Stimulated activated CD8-positive, alpha-beta memory T cell treated with anti-CD3 and anti-CD28 coated beads, Interleukin-15, amount 100 ng/mL, for 1 hour (primary cell): ENCODE measurements around the gene CELSR2.
A peak's percentile ranks its signal among the peaks of the same experiment; 100 is the strongest.
"Not testable (repeated sequence)": the region's sequence is repeated elsewhere in the genome, so short reads cannot be mapped to it uniquely, and the experiment has no call there.

Source experiments
- DNase-seq: peaks from one replicate; pipeline ENCODE4 v3.0.0-alpha.2; 2020; ENCODE audit warnings: low read depth

CELSR2 gene

DNA sequence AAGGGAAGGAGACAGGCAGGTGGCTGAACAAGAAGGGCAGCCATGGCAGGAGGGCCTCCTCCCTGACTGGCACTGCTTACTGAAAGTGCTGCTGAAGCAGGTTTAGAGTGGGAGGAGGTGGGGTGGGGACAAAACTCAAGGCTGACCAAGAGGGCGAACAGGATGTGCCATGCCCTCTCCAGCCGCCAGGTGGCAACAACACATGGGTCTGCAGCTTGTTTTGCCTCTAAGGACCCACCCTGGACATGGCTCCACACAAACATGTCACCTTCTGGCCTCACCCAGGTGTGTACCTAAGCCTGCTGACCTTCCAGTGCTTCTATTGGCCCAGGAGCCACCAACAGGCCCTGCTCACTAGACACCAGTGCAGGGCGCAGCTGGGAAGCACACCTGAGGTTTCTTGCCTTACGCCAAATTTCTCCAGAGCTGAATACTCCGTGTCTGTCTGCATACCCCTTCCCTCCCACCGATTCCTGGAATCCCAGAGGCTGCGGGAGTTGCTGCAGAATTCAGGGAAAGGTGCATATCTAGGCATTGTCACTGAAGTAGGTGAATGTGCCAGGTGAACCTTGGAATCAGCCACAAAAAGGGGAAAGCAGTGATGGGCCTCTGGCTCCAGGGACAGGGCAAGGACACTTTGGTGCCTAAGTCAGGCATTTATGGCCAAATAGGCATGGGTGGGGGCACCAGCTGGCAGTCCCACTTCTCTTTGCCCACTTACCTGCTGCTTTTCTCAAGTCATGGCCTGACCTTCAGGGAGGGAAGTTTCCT is 28.3 kb downstream of the CELSR2 start:
- peak; percentile 27 for DNase-seq

DNA sequence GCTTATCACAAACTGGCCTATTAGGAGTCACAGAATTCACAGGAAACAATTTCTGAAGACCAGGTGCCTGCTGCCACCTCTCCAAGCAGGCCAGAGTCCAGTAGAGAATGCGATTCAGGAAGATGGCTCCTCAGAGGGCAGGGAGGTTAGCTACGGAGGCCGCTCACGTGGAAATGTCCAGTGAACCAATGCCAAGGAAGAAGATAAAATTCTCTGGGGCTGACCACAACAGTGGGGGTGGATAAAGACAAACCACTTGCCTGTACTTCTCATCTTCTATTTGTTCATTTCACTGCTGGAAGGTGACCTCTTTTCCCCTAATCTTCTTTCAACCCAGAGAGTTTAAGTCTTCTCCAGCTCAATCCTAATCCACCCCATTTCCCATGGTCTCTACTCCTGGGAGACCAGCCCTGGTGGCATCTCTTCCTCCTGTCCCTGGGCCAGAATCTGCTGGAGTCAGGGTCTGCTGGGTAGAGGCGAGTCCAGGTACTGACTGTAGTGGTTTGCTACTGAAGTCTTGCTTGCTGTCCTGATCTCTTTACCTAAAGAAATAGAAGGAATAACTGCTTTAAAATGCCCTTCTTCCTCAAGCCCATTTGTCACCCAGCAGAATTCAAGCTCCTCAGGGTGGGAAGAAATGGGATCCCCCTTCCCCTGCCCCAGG is 30.4 kb downstream of the CELSR2 start:
- no peak for DNase-seq

- DNase-seq, result no peak
Measured at GRCh38 chr1:109280862-109281261, 31.5 kb downstream of the CELSR2 start.

DNA sequence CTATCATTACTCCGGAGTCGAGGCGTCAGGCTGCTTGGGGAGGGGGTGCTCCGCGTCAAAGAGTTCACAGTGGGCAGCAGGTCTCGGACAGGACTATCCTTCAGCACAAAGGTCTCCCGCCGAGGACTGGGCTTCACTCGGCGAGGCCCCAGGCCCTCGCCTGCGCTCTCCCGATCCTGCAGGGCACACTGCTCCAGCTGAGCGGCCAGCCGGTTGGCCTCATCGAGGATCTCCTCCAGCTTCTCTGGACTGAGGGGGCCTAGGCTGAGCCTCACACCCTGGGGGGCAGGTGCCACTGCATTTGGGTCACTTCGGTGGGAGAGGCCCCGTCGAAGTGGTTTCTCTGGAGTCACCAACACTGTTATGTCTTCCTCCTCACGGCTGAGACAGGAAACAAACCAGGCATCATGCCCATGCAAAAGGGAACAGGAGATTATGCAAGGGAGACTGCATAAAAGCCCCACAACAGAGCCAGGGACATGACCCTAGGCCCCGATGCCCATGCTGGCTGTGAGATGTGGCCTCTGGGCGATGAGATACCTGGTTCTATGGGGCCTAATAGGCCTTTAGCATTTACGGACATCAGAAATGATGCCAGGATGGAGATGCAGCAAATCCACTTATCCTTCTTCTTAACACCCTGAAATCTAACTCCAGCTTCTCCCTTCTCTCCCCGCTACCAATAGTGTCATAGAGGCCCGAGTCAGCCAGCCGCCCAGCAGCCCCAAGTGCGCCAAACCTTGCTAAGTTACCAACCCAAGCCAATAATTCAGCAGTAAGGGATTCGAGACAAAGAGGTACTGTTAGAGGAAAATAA is 32.5 kb downstream of the CELSR2 start:
- no peak for DNase-seq

DNA sequence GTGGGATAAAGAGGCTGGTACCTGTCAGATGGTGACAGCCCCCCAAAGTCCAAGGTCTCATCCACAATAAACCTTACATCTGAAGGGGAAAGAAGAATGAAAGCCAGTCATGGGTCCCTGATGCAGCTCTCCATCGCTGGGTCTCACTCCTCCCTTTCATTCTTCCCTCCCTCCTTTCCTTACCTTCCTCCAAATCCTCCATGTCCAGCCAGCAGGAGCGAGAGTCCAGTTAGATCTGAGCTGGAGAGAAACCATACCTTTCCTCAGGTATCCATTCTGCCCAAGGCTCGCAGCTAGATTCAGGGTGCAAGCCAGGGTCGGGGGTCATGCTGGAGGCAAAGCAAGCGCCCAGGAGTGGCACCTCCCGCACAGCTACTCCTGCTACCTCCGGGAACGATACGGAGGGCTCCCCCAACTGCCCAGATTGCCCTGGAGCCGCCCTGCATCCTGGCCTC is 33.2 kb downstream of the CELSR2 start:
- DNase-seq, result no peak

- DNase-seq, result peak; percentile 81
Measured at GRCh38 chr1:109282952-109283747, 33.8 kb downstream of the CELSR2 start, which contains the start of gene PSRC1. Gene PSRC1 (minus strand): TSS chr1:109283145.

- no peak for DNase-seq
Measured at GRCh38 chr1:109283748-109284600, 34.6 kb downstream of the CELSR2 start.

GRCh38 chr1:109286762-109287161 is 37.4 kb downstream of the CELSR2 start:
- not testable (repeated sequence) for DNase-seq

GRCh38 chr1:109290137-109290536 is 40.8 kb downstream of the CELSR2 start:
- DNase-seq, result no peak

- DNase-seq, result no peak
Measured at GRCh38 chr1:109290998-109291397, 41.7 kb downstream of the CELSR2 start.

DNA sequence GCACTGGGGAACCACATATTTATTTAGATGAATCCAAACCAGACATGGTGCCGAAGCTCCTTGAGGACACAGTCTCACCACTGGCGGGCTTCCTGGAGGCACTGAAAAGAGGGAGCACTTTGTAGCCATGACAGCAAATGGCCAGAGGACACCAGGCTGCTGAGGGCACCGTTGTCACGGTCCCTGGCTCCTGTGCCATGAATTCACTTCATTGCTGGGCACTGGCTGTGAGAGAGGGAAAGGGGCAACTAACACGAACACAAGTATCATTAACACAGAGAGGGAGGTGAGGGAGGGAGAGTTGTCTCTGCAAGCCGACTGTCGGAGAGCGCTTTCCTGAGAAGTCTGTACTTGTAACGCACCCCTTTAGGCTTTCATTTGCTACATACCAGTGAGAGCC is 43.0 kb downstream of the CELSR2 start:
- DNase-seq, result no peak

DNA sequence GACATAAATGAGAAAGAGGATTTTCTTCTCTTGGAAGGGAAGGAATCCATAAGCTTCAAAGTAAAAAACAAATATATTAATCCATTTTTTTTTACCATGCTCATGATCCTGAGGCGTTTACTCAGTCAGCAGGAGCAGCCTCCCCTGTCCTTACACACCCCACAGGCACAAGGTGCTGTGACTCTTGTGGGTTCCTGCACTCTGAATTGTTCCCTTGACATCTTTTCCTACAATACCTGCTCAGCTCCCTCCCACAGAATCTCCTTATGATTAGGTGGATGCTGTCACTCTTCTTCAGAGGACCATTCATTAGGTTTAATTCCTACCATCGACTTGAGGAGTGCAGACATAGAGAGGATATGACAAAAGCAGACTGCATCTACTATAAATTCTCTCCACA is 43.7 kb downstream of the CELSR2 start:
- DNase-seq, result no peak

- no peak for DNase-seq
Measured at GRCh38 chr1:109294481-109294880, 45.1 kb downstream of the CELSR2 start.

GRCh38 chr1:109295712-109296415 is 46.5 kb downstream of the CELSR2 start:
- no peak for DNase-seq

GRCh38 chr1:109296782-109297181 is 47.4 kb downstream of the CELSR2 start:
- DNase-seq, result no peak

GRCh38 chr1:109298666-109299557 is 49.6 kb downstream of the CELSR2 start:
- no peak for DNase-seq

- no peak for DNase-seq
Measured at GRCh38 chr1:109299558-109300343, 50.4 kb downstream of the CELSR2 start.

GRCh38 chr1:109300650-109301151 is 51.4 kb downstream of the CELSR2 start:
- DNase-seq, result no peak
